NCI-H1092 treated with DMSO at 0.1 percent for 48 hours (cell line): Measurements from ENCODE around the gene TTF1.

Experiments used
- DNase-seq: peaks from one replicate; lab custom pipeline; 2025; lab: John Stamatoyannopoulos, UW

The TTF1 gene

GRCh38 chr9:132366481-132366880 lies 40.2 kb downstream of the TTF1 start:
- DNase-seq: no peak

- DNase-seq: no peak
These were observed 40.7 kb downstream of the TTF1 start for GRCh38 chr9:132365986-132366385.

- DNase-seq: no peak
These were observed 42.6 kb downstream of the TTF1 start for GRCh38 chr9:132364068-132364467.

GRCh38 chr9:132357764-132358163 lies 48.9 kb downstream of the TTF1 start:
- DNase-seq: no peak

GRCh38 chr9:132356324-132356924 lies 50.2 kb downstream of the TTF1 start:
- DNase-seq: no peak

- peak; percentile 96 for DNase-seq
These were observed 51.8 kb downstream of the TTF1 start, which contains the start of gene SETX for GRCh38 chr9:132354637-132355355. SETX (minus strand) TSS chr9:132354986; CDS start chr9:132349428, 5,558 bp downstream.

GRCh38 chr9:132351404-132352045 lies 55.1 kb downstream of the TTF1 start:
- no peak for DNase-seq

GRCh38 chr9:132350861-132351315 lies 55.8 kb downstream of the TTF1 start:
- no peak for DNase-seq

GRCh38 chr9:132348676-132349075 lies 58.0 kb downstream of the TTF1 start:
- no peak for DNase-seq

- DNase-seq: no peak
These were observed 60.5 kb downstream of the TTF1 start for GRCh38 chr9:132346177-132346576.

- DNase-seq: no peak
These were observed 65.3 kb downstream of the TTF1 start for GRCh38 chr9:132341177-132341840.

- no peak for DNase-seq
These were observed 72.3 kb downstream of the TTF1 start for GRCh38 chr9:132334364-132334763.

- DNase-seq: no peak
These were observed 73.1 kb downstream of the TTF1 start for GRCh38 chr9:132333556-132333955.

GRCh38 chr9:132328580-132328979 lies 78.1 kb downstream of the TTF1 start:
- no peak for DNase-seq

GRCh38 chr9:132327537-132327936 lies 79.1 kb downstream of the TTF1 start:
- no peak for DNase-seq
